GM20000 (cell line): ENCODE measurements around the gene SGTA.
"Not testable (repeated sequence)": the region's sequence is repeated elsewhere in the genome, so short reads cannot be mapped to it uniquely, and the experiment has no call there.

Experiments used
- DNase-seq: peaks from one replicate; pipeline ENCODE4 v3.0.0; 2012; ENCODE audit warnings: low spot score
- TF ChIP-seq, protein P1 (sequence below): IDR thresholded peaks from 2 replicates; pipeline ENCODE4 v1.5.1; 2012; ENCODE audit warnings: mild to moderate bottlenecking, control low read depth; ENCODE audit errors: extremely low read depth, missing control alignments

Gene SGTA

DNA sequence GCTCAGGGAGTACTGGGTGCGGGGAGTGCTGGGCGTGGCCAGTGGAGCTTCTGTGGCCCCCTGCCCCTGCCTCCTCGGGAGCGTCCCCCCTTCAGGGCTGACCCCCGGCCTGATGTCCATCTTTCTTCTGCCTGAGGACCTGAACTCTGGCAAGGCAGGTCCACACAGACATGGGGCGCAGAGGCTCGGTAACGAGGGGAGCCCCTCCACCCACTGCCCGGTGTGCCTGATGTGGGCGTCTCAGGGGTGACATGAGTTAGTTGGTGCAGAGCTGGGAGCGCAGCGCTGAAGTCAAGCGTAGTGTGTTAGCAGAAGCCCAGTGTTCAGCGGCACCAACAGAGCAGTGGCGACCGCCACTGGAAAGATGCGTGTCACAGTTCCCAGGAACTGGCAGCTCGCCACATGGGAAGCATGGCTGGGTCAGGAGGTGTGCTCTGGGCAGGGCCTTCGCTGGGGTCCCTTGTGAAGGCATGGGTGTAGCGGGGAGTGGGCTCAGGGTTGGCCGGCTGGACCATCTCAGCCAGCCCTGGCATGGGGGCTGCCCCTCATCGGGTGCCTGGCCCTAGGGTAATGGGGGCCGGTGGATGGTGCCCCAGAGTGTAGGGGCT is 13.7 kb upstream of the SGTA start:
- DNase-seq, result no peak
- TF ChIP-seq, protein P1, sequence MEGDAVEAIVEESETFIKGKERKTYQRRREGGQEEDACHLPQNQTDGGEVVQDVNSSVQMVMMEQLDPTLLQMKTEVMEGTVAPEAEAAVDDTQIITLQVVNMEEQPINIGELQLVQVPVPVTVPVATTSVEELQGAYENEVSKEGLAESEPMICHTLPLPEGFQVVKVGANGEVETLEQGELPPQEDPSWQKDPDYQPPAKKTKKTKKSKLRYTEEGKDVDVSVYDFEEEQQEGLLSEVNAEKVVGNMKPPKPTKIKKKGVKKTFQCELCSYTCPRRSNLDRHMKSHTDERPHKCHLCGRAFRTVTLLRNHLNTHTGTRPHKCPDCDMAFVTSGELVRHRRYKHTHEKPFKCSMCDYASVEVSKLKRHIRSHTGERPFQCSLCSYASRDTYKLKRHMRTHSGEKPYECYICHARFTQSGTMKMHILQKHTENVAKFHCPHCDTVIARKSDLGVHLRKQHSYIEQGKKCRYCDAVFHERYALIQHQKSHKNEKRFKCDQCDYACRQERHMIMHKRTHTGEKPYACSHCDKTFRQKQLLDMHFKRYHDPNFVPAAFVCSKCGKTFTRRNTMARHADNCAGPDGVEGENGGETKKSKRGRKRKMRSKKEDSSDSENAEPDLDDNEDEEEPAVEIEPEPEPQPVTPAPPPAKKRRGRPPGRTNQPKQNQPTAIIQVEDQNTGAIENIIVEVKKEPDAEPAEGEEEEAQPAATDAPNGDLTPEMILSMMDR, result no peak

GRCh38 chr19:2795827-2796658 is 13.0 kb upstream of the SGTA start:
- TF ChIP-seq, protein P1, result no peak

DNA sequence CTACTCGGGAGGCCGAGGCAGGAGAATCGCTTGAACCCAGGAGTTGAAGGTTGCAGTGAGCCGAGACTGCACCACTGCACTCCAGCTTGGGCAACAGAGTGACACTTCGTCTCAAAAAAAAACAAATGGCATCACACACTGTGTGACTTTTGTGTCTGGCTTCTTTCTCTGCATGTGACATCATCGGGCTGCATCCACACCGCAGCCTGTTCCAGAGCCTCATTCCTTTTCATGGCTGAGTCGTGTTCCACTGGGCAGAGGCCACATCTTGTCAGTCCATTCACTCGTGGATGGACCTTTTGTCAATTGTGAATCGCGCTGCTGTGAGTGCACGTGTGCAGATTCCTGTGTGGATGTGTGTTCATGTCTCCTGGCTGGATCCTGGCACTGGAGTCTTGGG is 10.5 kb upstream of the SGTA start:
- TF ChIP-seq, protein P1, result no peak

More at GRCh38 chr19:2795827-2796658, 13.0 kb upstream of the SGTA start:
- DNase-seq, result no peak

GRCh38 chr19:2793126-2793525 is 10.1 kb upstream of the SGTA start:
- TF ChIP-seq, protein P1, result no peak
- no peak for DNase-seq

More for the DNA sequence above, 10.5 kb upstream of the SGTA start:
- DNase-seq, result no peak

- DNase-seq, result not testable (repeated sequence)
Measured at GRCh38 chr19:2792666-2793065, 9.6 kb upstream of the SGTA start.

GRCh38 chr19:2791876-2792275 is 8.8 kb upstream of the SGTA start:
- TF ChIP-seq, protein P1, result no peak
- no peak for DNase-seq

GRCh38 chr19:2791440-2791839 is 8.4 kb upstream of the SGTA start:
- no peak for DNase-seq
- TF ChIP-seq, protein P1, result no peak
